ENCODE data around the gene MEX3D. TPM values are rescaled to one million over a fixed set of nuclear protein-coding genes. Genes with fewer than 3 reads are reported as not detected.

MEX3D gene
- total RNA-seq, 1 experiment from 2014 or later = 64.0 TPM

DNA sequence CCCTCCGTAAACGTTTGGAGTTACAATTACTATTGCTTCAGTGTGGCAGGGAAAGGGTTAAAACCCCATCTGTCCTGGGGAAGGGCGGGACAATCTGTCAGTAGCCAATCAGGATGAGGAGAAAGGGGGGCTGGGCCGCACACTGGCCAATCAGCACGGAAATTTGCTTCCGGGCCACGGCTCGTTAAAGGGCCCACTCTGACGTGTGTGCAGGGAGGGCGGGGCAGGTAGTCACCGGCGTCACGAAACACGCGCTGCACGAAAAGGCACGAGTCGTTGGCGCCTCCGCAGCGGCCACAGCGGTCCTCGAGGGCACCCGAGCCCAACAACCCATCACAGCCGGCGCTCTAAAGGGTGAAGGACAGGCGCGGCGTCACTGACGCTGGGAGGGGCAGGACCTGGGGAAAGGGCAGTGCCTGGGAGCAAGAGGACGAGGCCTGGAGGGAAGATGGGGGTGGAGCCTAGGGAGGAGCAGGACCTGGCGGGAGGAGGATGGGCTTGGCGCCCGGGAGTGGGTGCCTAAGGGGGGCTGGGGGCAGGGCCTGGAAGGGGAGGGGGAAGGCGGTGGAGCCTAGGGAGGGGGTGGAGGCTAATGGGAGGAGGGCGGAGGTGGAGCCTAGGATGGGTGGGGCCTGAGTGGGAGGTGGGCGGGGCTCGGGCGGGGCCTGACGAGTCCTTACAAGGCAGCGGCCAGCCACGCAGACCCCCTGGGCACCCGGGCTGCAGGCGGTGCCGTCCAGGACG, 60.2 kb downstream of the MEX3D start:
- H3K9me2 ChIP-seq (replicated peaks; ENCODE audit: low read length) = no peaks in the 10 kb centered on the region
- ChIA-PET CTCF (no interaction called here), POLR2A (ENCODE audit: unreplicated experiment) (interaction anchor here (0.6 kb wide), 1 partner anchor 196 kb away, joined by 11 read pairs; no protein-coding TSS in a partner anchor)
- no peaks in the 10 kb centered on the region for H3K36me3 ChIP-seq (ENCODE audit: low read depth, low read length)
- H3K9me3 ChIP-seq (ENCODE audit: low read length) = no peaks in the 10 kb centered on the region
- peak overlapping the region; percentile 66 for H3K4me3 ChIP-seq (ENCODE audit: low read length)
- no peaks in the 10 kb centered on the region for H3F3A ChIP-seq (ENCODE audit: low read length, unreplicated experiment)
- H4K20me1 ChIP-seq (ENCODE audit: low read length) = no peaks in the 10 kb centered on the region
- H3K27me3 ChIP-seq (ENCODE audit: low read length) = no peaks in the 10 kb centered on the region
- peaks cover 3% of the 10 kb centered on the region; the same call in 1 of the 2 replicates for H3K79me2 ChIP-seq (ENCODE audit: low read length)
- H3K9ac ChIP-seq (ENCODE audit: low read length) = peak overlapping the region; percentile 72
- DNase-seq (peak; percentile 89), ATAC-seq (peak; percentile 82)
- TF ChIP-seq EZH2 (IDR thresholded peaks at IDR 0.05; ENCODE audit: low read length, unreplicated experiment) (no peak), CTCF (conservative IDR thresholded peaks at IDR 0.05; ENCODE audit: low read depth, low read length) (no peak), EZH2phosphoT487 (IDR thresholded peaks at IDR 0.05; ENCODE audit: borderline replicate concordance, low read length) (no peak)
- H3K27ac ChIP-seq (ENCODE audit: low read length) = peak overlapping the region; percentile 78
- intact Hi-C loops (cut with micrococcal nuclease) = no loop called here
- peak overlapping the region; percentile 90 for H3K4me2 ChIP-seq (ENCODE audit: low read length)
- H2AFZ ChIP-seq (ENCODE audit: low read length) = peak overlapping the region; percentile 91
- no TSS peak for BruUV-seq (replicated peaks)
- peaks cover 3% of the 10 kb centered on the region; the same call in 1 of the 2 replicates for H3K4me1 ChIP-seq (ENCODE audit: insufficient read depth, low read length)

DNA sequence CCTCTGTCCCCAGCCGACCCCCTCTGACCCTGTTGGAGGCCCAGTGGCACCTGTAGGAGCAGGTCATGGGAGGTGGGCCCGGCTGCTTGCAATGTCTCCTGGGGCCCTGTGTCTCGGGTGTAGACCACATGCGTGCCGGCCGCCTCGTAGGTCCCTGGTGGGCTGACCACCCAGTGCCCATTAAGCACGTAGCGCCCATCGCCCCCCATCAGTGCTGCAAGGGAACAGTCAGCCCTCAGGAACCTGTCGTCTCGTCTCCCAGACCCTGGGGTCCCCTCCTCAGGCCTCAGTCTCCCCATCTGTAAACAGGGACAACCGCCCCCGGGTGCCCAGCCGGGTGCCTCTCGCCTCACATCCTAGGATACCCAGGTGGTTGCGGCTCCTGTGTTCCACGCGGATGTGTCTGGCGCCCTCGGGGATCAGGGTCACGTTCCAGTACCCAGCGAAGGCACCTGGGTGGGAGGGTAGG, 60.9 kb downstream of the MEX3D start:
- no TSS peak for BruUV-seq (replicated peaks)
- Histone ChIP-seq H3K79me2 (ENCODE audit: low read length) (no peaks in the 10 kb centered on the region), H3K4me2 (ENCODE audit: low read length) (peak overlapping the region; percentile 90; the same call in 1 of the 2 replicates), H3K9me3 (ENCODE audit: low read length) (no peaks in the 10 kb centered on the region), H2AFZ (ENCODE audit: low read length) (peak overlapping the region; percentile 91; the same call in 1 of the 2 replicates), H3K9ac (ENCODE audit: low read length) (no peak overlapping the region), H4K20me1 (ENCODE audit: low read length) (no peaks in the 10 kb centered on the region), H3K27ac (ENCODE audit: low read length) (peak overlapping the region; percentile 78; the same call in 1 of the 2 replicates), H3F3A (ENCODE audit: low read length, unreplicated experiment) (no peaks in the 10 kb centered on the region), H3K4me3 (ENCODE audit: low read length) (no peak overlapping the region), H3K27me3 (ENCODE audit: low read length) (no peaks in the 10 kb centered on the region), H3K4me1 (ENCODE audit: insufficient read depth, low read length) (no peaks in the 10 kb centered on the region; the same call in 1 of the 2 replicates), H3K36me3 (ENCODE audit: low read depth, low read length) (no peaks in the 10 kb centered on the region), H3K9me2 (replicated peaks; ENCODE audit: low read length) (no peaks in the 10 kb centered on the region)
- ATAC-seq (no peak), DNase-seq (no peak)
- TF ChIP-seq EZH2phosphoT487 (IDR thresholded peaks at IDR 0.05; ENCODE audit: borderline replicate concordance, low read length) (no peak), EZH2 (IDR thresholded peaks at IDR 0.05; ENCODE audit: low read length, unreplicated experiment) (no peak), CTCF (conservative IDR thresholded peaks at IDR 0.05; ENCODE audit: low read depth, low read length) (no peak)
- POLR2A ChIA-PET (ENCODE audit: unreplicated experiment) = no interaction called here
- intact Hi-C loops (cut with micrococcal nuclease) = no loop called here
- CTCF ChIA-PET = no interaction called here

Measured in PC-3 (cell line).